ENCODE data around the gene BST1. TPM values are rescaled to one million over a fixed set of nuclear protein-coding genes. Genes with fewer than 3 reads are reported as not detected.

The BST1 gene, protein sequence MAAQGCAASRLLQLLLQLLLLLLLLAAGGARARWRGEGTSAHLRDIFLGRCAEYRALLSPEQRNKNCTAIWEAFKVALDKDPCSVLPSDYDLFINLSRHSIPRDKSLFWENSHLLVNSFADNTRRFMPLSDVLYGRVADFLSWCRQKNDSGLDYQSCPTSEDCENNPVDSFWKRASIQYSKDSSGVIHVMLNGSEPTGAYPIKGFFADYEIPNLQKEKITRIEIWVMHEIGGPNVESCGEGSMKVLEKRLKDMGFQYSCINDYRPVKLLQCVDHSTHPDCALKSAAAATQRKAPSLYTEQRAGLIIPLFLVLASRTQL
- 10 to 100 TPM in 1 of 3 donors, 1 to 10 TPM in 2; 4.7 to 14.6 (median 6.9) TPM for total RNA-seq
- long read RNA-seq, donor 1, partial matches to known transcripts: 0 of 6 reads
- long read RNA-seq, donor 1, other reads (novel, unspliced or antisense): 3 of 6 reads
- long read RNA-seq, donor 2, transcript BST1-201 (9 exons, 1,480 nt): major isoform, 6 of 7 reads
- long read RNA-seq, donor 2, partial matches to known transcripts: 0 of 7 reads
- long read RNA-seq, donor 2, other reads (novel, unspliced or antisense): 1 of 7 reads

DNA sequence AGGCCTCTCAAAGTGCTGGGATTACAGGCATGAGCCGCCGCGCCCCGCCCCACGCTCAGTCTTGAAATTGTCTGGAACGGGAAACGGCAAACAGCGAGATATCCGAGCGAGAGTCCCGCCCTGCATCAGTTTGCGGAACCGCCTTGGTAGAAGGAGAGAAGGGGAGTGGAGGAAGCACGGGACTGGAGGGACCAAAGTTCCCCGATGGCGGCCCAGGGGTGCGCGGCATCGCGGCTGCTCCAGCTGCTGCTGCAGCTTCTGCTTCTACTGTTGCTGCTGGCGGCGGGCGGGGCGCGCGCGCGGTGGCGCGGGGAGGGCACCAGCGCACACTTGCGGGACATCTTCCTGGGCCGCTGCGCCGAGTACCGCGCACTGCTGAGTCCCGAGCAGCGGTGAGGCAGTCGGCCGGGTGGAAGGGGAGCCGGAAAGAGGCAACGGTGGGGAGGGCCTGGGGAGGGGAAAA, at the start of gene BST1:
BST1 (plus strand) TSS at position 125 of the 463 bp plus-strand sequence; CDS start at position 205, 80 bp downstream.
- H3K4me1 ChIP-seq (ENCODE audit: low read depth): no peaks in the 10 kb centered on the region
- no peak within 1 kb of the TSS for H3K4me3 ChIP-seq
- peak; percentile 87 to 89 (median 89) for DNase-seq
- no peaks in the 10 kb centered on the region for H3K9me3 ChIP-seq
- TF ChIP-seq CTCF (IDR thresholded peaks at IDR 0.05): no peak
- intact Hi-C loops (cut with DNase I, micrococcal nuclease): no loop called here
- no peaks in the 10 kb centered on the region for H3K36me3 ChIP-seq (ENCODE audit: low read depth)
- ATAC-seq: peak; percentile 94

DNA sequence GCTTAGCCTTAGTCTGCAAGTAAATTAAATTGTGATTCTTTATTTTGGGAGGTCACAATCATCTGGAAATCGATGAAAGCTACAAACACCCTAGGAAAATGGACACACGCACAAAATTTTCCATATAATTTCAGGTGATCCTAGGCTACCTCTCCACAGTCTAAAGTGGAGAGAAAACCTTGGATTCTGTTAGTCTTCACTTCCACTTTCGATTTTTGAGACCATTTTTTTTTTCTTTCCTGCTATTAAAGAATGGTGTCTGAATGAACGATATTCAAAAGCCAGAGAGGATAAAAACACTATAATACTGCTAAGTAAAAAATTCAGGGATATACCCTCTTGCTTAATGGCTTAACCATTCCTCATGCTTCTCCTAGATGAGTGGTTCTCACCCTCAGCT, 49.4 kb upstream of the BST1 start:
- no peak for TF ChIP-seq CTCF (IDR thresholded peaks at IDR 0.05)
- intact Hi-C loops (cut with DNase I, micrococcal nuclease): loop anchor here in 1 of 2 donors (10.0 kb wide), 1 partner anchor 179 kb away; no protein-coding TSS in a partner anchor
- DNase-seq: no peak
- ATAC-seq: no peak
- Histone ChIP-seq H3K36me3 (ENCODE audit: low read depth) (no peaks in the 10 kb centered on the region), H3K4me3 (no peak overlapping the region), H3K4me1 (ENCODE audit: low read depth) (peaks cover 30% of the 10 kb centered on the region), H3K9me3 (no peaks in the 10 kb centered on the region)

DNA sequence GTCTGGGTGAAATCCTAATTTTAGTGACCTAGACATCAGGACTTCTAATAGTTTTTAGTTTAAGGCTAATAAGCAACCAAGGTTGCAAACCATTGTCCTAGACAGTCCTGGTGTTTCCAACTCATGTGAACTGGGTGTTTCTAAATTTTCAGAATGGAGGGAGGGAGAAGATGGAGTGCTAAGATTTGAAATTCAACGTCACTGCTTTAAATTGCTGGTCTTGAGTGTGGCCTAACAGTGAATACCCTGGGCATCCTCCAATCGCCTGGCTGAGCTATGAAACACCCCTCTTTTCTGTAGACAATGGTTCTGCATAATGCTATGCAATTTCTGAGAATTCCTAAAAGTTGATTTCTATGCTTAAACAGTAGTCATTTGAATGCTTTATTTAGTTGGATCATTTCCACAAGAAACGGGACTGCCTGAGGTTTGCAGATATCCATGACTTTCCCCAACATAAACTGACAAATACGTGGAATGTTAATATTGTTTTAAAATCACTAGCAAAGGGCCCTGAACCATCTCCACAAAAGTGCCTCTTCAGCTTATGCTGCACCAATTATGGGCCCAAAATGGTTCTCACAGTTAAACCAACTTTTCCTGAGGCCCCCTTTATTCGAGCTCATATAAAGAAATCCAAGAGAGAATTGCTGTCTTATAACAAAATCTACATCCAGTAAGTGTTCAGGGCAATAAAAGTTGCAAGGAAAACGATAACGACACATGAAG, 48.8 kb upstream of the BST1 start:
- intact Hi-C loops (cut with DNase I, micrococcal nuclease): loop anchor here in 1 of 2 donors (10.0 kb wide), 1 partner anchor 179 kb away; no protein-coding TSS in a partner anchor
- H3K9me3 ChIP-seq: no peaks in the 10 kb centered on the region
- H3K4me3 ChIP-seq: peak overlapping the region; percentile 80
- DNase-seq (no peak), ATAC-seq (no peak)
- H3K36me3 ChIP-seq (ENCODE audit: low read depth): no peaks in the 10 kb centered on the region
- no peak for TF ChIP-seq CTCF (IDR thresholded peaks at IDR 0.05)
- H3K4me1 ChIP-seq (ENCODE audit: low read depth): peaks cover 30% of the 10 kb centered on the region

GRCh38 chr4:15654593-15655222, 48.2 kb upstream of the BST1 start:
- TF ChIP-seq CTCF (IDR thresholded peaks at IDR 0.05): no peak
- no peaks in the 10 kb centered on the region for H3K36me3 ChIP-seq (ENCODE audit: low read depth)
- peaks cover 30% of the 10 kb centered on the region for H3K4me1 ChIP-seq (ENCODE audit: low read depth)
- DNase-seq: peak; percentile 65 to 79 (median 77)
- intact Hi-C loops (cut with DNase I, micrococcal nuclease): loop anchor here in 1 of 2 donors (10.0 kb wide), 1 partner anchor 180 kb away; no protein-coding TSS in a partner anchor
- ATAC-seq: peak; percentile 75
- H3K4me3 ChIP-seq: peak overlapping the region; percentile 80
- no peaks in the 10 kb centered on the region for H3K9me3 ChIP-seq

All from mucosa of descending colon (tissue), 3 donors.